Neutrophil (primary cell): ENCODE measurements around the gene UGT2A1.

Experiments used
- H3K27ac ChIP-seq: fragments of 200-600 bp; sonication (generic); 2 replicates; pipeline ENCODE4 v1.5.1; 2016; ENCODE audit warnings: mild to moderate bottlenecking, moderate library complexity
- H3K27me3 ChIP-seq: fragments of 200-600 bp; sonication (generic); 2 replicates; pipeline ENCODE4 v1.6.0; 2016; ENCODE audit warnings: mild to moderate bottlenecking
- H3K36me3 ChIP-seq: fragments of 200-600 bp; sonication (generic); 2 replicates; pipeline ENCODE4 v1.5.1; 2017
- H3K4me1 ChIP-seq, 2 experiments: fragments of 200-600 bp in 1 of 2; sonication (generic) in 1 of 2; 1 replicate in 1 of 2; 2 replicates in 1 of 2; pipeline versions ENCODE4 v1.5.1 to v1.6.1; 2013 to 2016; ENCODE audit warnings: low read depth in 1 of 2, low read length in 1 of 2, mild to moderate bottlenecking in 1 of 2, moderate library complexity in 1 of 2; ENCODE audit not compliant: control insufficient read depth in 1 of 2, insufficient read depth in 1 of 2
- H3K4me3 ChIP-seq, 2 experiments: fragments of 200-600 bp in 1 of 2; sonication (generic) in 1 of 2; 1 replicate in 1 of 2; 2 replicates in 1 of 2; pipeline ENCODE4 v1.5.1; 2013 to 2016; ENCODE audit warnings: low read depth in 1 of 2, low read length in 1 of 2, mild to moderate bottlenecking in 1 of 2, moderate library complexity in 1 of 2
- H3K9me3 ChIP-seq: fragments of 200-600 bp; sonication (generic); 2 replicates; pipeline ENCODE4 v1.5.1; 2016
- CTCF ChIP-seq: fragments of 200-600 bp; sonication (generic); IDR thresholded peaks from 2 replicates; pipeline ENCODE4 v1.5.1; 2016; ENCODE audit warnings: antibody characterized with exemption

The UGT2A1 gene

GRCh38 chr4:69653147-69653546 is at the start of gene UGT2A1:
UGT2A1 (minus strand) TSS chr4:69653247; CDS start chr4:69647644, 5,603 bp downstream.
- no peak for TF ChIP-seq CTCF
- H3K4me1 ChIP-seq = no peaks in the 10 kb centered on the region
- H3K27ac ChIP-seq = no peak within 1 kb of the TSS
- H3K27me3 ChIP-seq = no peaks in the 10 kb centered on the region
- H3K9me3 ChIP-seq = no peaks in the 10 kb centered on the region
- no peak within 1 kb of the TSS for H3K4me3 ChIP-seq
- H3K36me3 ChIP-seq = no peaks in the 10 kb centered on the region

- Histone ChIP-seq H3K4me3 (no peak overlapping the region), H3K27ac (no peak overlapping the region), H3K4me1 (no peaks in the 10 kb centered on the region), H3K27me3 (no peaks in the 10 kb centered on the region), H3K36me3 (no peaks in the 10 kb centered on the region), H3K9me3 (no peaks in the 10 kb centered on the region)
- TF ChIP-seq CTCF = no peak
Measured at GRCh38 chr4:69702201-69702600, 49.2 kb upstream of the UGT2A1 start.

GRCh38 chr4:69701696-69702095 is 48.6 kb upstream of the UGT2A1 start:
- Histone ChIP-seq H3K4me3 (no peak overlapping the region), H3K36me3 (no peaks in the 10 kb centered on the region), H3K9me3 (no peaks in the 10 kb centered on the region), H3K27me3 (no peaks in the 10 kb centered on the region), H3K27ac (no peak overlapping the region), H3K4me1 (no peaks in the 10 kb centered on the region)
- no peak for TF ChIP-seq CTCF

- Histone ChIP-seq H3K27ac (no peak overlapping the region), H3K4me1 (no peaks in the 10 kb centered on the region)
Measured at GRCh38 chr4:69697536-69698242, 44.6 kb upstream of the UGT2A1 start.

GRCh38 chr4:69689599-69689998 is 36.6 kb upstream of the UGT2A1 start:
- Histone ChIP-seq H3K4me1 (peaks cover 4% of the 10 kb centered on the region in 2 experiments), H3K9me3 (no peaks in the 10 kb centered on the region), H3K27ac (no peak overlapping the region), H3K4me3 (no peak overlapping the region), H3K27me3 (no peaks in the 10 kb centered on the region), H3K36me3 (no peaks in the 10 kb centered on the region)
- TF ChIP-seq CTCF = peak; percentile 64

More at GRCh38 chr4:69697536-69698242, 44.6 kb upstream of the UGT2A1 start:
- Histone ChIP-seq H3K36me3 (no peaks in the 10 kb centered on the region), H3K27me3 (no peaks in the 10 kb centered on the region), H3K9me3 (no peaks in the 10 kb centered on the region), H3K4me3 (no peak overlapping the region)
- no peak for TF ChIP-seq CTCF
